ENCODE results near the gene PARD3B.

PARD3B gene

GRCh38 chr2:204974487-204974886, 429.2 kb downstream of the PARD3B start:
- Histone ChIP-seq H3K9ac (ENCODE audit: low read depth, low read length) (no peak overlapping the region), H3K36me3 (ENCODE audit: control insufficient read depth, insufficient read depth, low read length) (no peaks in the 10 kb centered on the region), H3K27me3 (ENCODE audit: control insufficient read depth, insufficient read depth, low read length) (no peaks in the 10 kb centered on the region), H3K9me3 (ENCODE audit: control insufficient read depth, insufficient read depth, low read length) (no peaks in the 10 kb centered on the region), H3K4me3 (ENCODE audit: low read depth, low read length) (no peak overlapping the region), H3K27ac (ENCODE audit: low read depth, low read length) (no peak overlapping the region), H3K4me1 (ENCODE audit: control insufficient read depth, insufficient read depth, low read length) (peaks cover 11% of the 10 kb centered on the region; the same call in 1 of the 2 replicates)

- Histone ChIP-seq H3K9me3 (ENCODE audit: control insufficient read depth, insufficient read depth, low read length) (no peaks in the 10 kb centered on the region), H3K27me3 (ENCODE audit: control insufficient read depth, insufficient read depth, low read length) (no peaks in the 10 kb centered on the region), H3K4me1 (ENCODE audit: control insufficient read depth, insufficient read depth, low read length) (peaks cover 16% of the 10 kb centered on the region), H3K36me3 (ENCODE audit: control insufficient read depth, insufficient read depth, low read length) (no peaks in the 10 kb centered on the region), H3K27ac (ENCODE audit: low read depth, low read length) (no peak overlapping the region), H3K9ac (ENCODE audit: low read depth, low read length) (no peak overlapping the region), H3K4me3 (ENCODE audit: low read depth, low read length) (no peak overlapping the region)
These were observed 432.6 kb downstream of the PARD3B start for GRCh38 chr2:204977914-204978313.

GRCh38 chr2:204982303-204982702, 437.0 kb downstream of the PARD3B start:
- no peak overlapping the region for H3K9ac ChIP-seq (ENCODE audit: low read depth, low read length)
- no peak overlapping the region for H3K4me3 ChIP-seq (ENCODE audit: low read depth, low read length)
- H3K36me3 ChIP-seq (ENCODE audit: control insufficient read depth, insufficient read depth, low read length), result no peaks in the 10 kb centered on the region
- no peaks in the 10 kb centered on the region for H3K27me3 ChIP-seq (ENCODE audit: control insufficient read depth, insufficient read depth, low read length)
- H3K9me3 ChIP-seq (ENCODE audit: control insufficient read depth, insufficient read depth, low read length), result no peaks in the 10 kb centered on the region
- H3K4me1 ChIP-seq (ENCODE audit: control insufficient read depth, insufficient read depth, low read length), result peaks cover 20% of the 10 kb centered on the region
- H3K27ac ChIP-seq (ENCODE audit: low read depth, low read length), result no peak overlapping the region

GRCh38 chr2:204984518-204984917, 439.2 kb downstream of the PARD3B start:
- no peak overlapping the region for H3K4me3 ChIP-seq (ENCODE audit: low read depth, low read length)
- H3K9ac ChIP-seq (ENCODE audit: low read depth, low read length), result no peak overlapping the region
- H3K4me1 ChIP-seq (ENCODE audit: control insufficient read depth, insufficient read depth, low read length), result peaks cover 17% of the 10 kb centered on the region
- no peak overlapping the region for H3K27ac ChIP-seq (ENCODE audit: low read depth, low read length)
- H3K27me3 ChIP-seq (ENCODE audit: control insufficient read depth, insufficient read depth, low read length), result no peaks in the 10 kb centered on the region
- H3K36me3 ChIP-seq (ENCODE audit: control insufficient read depth, insufficient read depth, low read length), result no peaks in the 10 kb centered on the region
- H3K9me3 ChIP-seq (ENCODE audit: control insufficient read depth, insufficient read depth, low read length), result no peaks in the 10 kb centered on the region

GRCh38 chr2:204986641-204987040, 441.4 kb downstream of the PARD3B start:
- no peak overlapping the region for H3K9ac ChIP-seq (ENCODE audit: low read depth, low read length)
- H3K4me3 ChIP-seq (ENCODE audit: low read depth, low read length), result no peak overlapping the region
- H3K27me3 ChIP-seq (ENCODE audit: control insufficient read depth, insufficient read depth, low read length), result no peaks in the 10 kb centered on the region
- no peak overlapping the region for H3K27ac ChIP-seq (ENCODE audit: low read depth, low read length)
- no peaks in the 10 kb centered on the region for H3K36me3 ChIP-seq (ENCODE audit: control insufficient read depth, insufficient read depth, low read length)
- no peaks in the 10 kb centered on the region for H3K9me3 ChIP-seq (ENCODE audit: control insufficient read depth, insufficient read depth, low read length)
- H3K4me1 ChIP-seq (ENCODE audit: control insufficient read depth, insufficient read depth, low read length), result peaks cover 17% of the 10 kb centered on the region

- Histone ChIP-seq H3K4me1 (ENCODE audit: control insufficient read depth, insufficient read depth, low read length) (peaks cover 7% of the 10 kb centered on the region; the same call in 1 of the 2 replicates), H3K9ac (ENCODE audit: low read depth, low read length) (no peak overlapping the region)
These were observed 443.6 kb downstream of the PARD3B start for GRCh38 chr2:204988836-204989235.

GRCh38 chr2:204989877-204990276, 444.6 kb downstream of the PARD3B start:
- Histone ChIP-seq H3K9ac (ENCODE audit: low read depth, low read length) (no peak overlapping the region), H3K9me3 (ENCODE audit: control insufficient read depth, insufficient read depth, low read length) (no peaks in the 10 kb centered on the region), H3K36me3 (ENCODE audit: control insufficient read depth, insufficient read depth, low read length) (no peaks in the 10 kb centered on the region)

More at GRCh38 chr2:204988836-204989235, 443.6 kb downstream of the PARD3B start:
- H3K27ac ChIP-seq (ENCODE audit: low read depth, low read length), result no peak overlapping the region
- no peaks in the 10 kb centered on the region for H3K36me3 ChIP-seq (ENCODE audit: control insufficient read depth, insufficient read depth, low read length)
- no peaks in the 10 kb centered on the region for H3K27me3 ChIP-seq (ENCODE audit: control insufficient read depth, insufficient read depth, low read length)
- H3K9me3 ChIP-seq (ENCODE audit: control insufficient read depth, insufficient read depth, low read length), result no peaks in the 10 kb centered on the region
- H3K4me3 ChIP-seq (ENCODE audit: low read depth, low read length), result no peak overlapping the region

GRCh38 chr2:205001300-205001966, 456.2 kb downstream of the PARD3B start:
- H3K9ac ChIP-seq (ENCODE audit: low read depth, low read length), result no peak overlapping the region
- H3K9me3 ChIP-seq (ENCODE audit: control insufficient read depth, insufficient read depth, low read length), result no peaks in the 10 kb centered on the region
- H3K4me1 ChIP-seq (ENCODE audit: control insufficient read depth, insufficient read depth, low read length), result peaks cover 3% of the 10 kb centered on the region; the same call in 1 of the 2 replicates
- H3K27ac ChIP-seq (ENCODE audit: low read depth, low read length), result no peak overlapping the region
- no peaks in the 10 kb centered on the region for H3K36me3 ChIP-seq (ENCODE audit: control insufficient read depth, insufficient read depth, low read length)
- H3K4me3 ChIP-seq (ENCODE audit: low read depth, low read length), result no peak overlapping the region
- no peaks in the 10 kb centered on the region for H3K27me3 ChIP-seq (ENCODE audit: control insufficient read depth, insufficient read depth, low read length)

More at GRCh38 chr2:204989877-204990276, 444.6 kb downstream of the PARD3B start:
- Histone ChIP-seq H3K4me1 (ENCODE audit: control insufficient read depth, insufficient read depth, low read length) (no peaks in the 10 kb centered on the region), H3K4me3 (ENCODE audit: low read depth, low read length) (no peak overlapping the region), H3K27me3 (ENCODE audit: control insufficient read depth, insufficient read depth, low read length) (no peaks in the 10 kb centered on the region), H3K27ac (ENCODE audit: low read depth, low read length) (no peak overlapping the region)

- H3K27me3 ChIP-seq (ENCODE audit: control insufficient read depth, insufficient read depth, low read length), result no peaks in the 10 kb centered on the region
- no peak overlapping the region for H3K9ac ChIP-seq (ENCODE audit: low read depth, low read length)
- H3K9me3 ChIP-seq (ENCODE audit: control insufficient read depth, insufficient read depth, low read length), result no peaks in the 10 kb centered on the region
- no peak overlapping the region for H3K27ac ChIP-seq (ENCODE audit: low read depth, low read length)
- H3K36me3 ChIP-seq (ENCODE audit: control insufficient read depth, insufficient read depth, low read length), result no peaks in the 10 kb centered on the region
- no peaks in the 10 kb centered on the region for H3K4me1 ChIP-seq (ENCODE audit: control insufficient read depth, insufficient read depth, low read length)
- no peak overlapping the region for H3K4me3 ChIP-seq (ENCODE audit: low read depth, low read length)
These were observed 457.1 kb downstream of the PARD3B start for GRCh38 chr2:205002390-205002789.

GRCh38 chr2:205003288-205003687, 458.0 kb downstream of the PARD3B start:
- H3K9me3 ChIP-seq (ENCODE audit: control insufficient read depth, insufficient read depth, low read length), result no peaks in the 10 kb centered on the region
- H3K4me3 ChIP-seq (ENCODE audit: low read depth, low read length), result no peak overlapping the region
- H3K4me1 ChIP-seq (ENCODE audit: control insufficient read depth, insufficient read depth, low read length), result no peaks in the 10 kb centered on the region
- no peaks in the 10 kb centered on the region for H3K27me3 ChIP-seq (ENCODE audit: control insufficient read depth, insufficient read depth, low read length)
- H3K9ac ChIP-seq (ENCODE audit: low read depth, low read length), result no peak overlapping the region
- no peak overlapping the region for H3K27ac ChIP-seq (ENCODE audit: low read depth, low read length)
- H3K36me3 ChIP-seq (ENCODE audit: control insufficient read depth, insufficient read depth, low read length), result no peaks in the 10 kb centered on the region

GRCh38 chr2:205010196-205010595, 464.9 kb downstream of the PARD3B start:
- no peaks in the 10 kb centered on the region for H3K36me3 ChIP-seq (ENCODE audit: control insufficient read depth, insufficient read depth, low read length)
- no peaks in the 10 kb centered on the region for H3K4me1 ChIP-seq (ENCODE audit: control insufficient read depth, insufficient read depth, low read length)
- H3K27ac ChIP-seq (ENCODE audit: low read depth, low read length), result no peak overlapping the region
- H3K9ac ChIP-seq (ENCODE audit: low read depth, low read length), result no peak overlapping the region
- no peaks in the 10 kb centered on the region for H3K27me3 ChIP-seq (ENCODE audit: control insufficient read depth, insufficient read depth, low read length)
- no peaks in the 10 kb centered on the region for H3K9me3 ChIP-seq (ENCODE audit: control insufficient read depth, insufficient read depth, low read length)
- H3K4me3 ChIP-seq (ENCODE audit: low read depth, low read length), result no peak overlapping the region

Measured in HUES48 (cell line).